NB4 (cell line): ENCODE data around the gene OSBPL1A.

Source experiments
- DNase-seq: peaks from one replicate; pipeline ENCODE4 v3.0.0; 2010; ENCODE audit warnings: low read depth
- H3K4me3 ChIP-seq: one replicate; pipeline ENCODE4 v1.5.1; 2011; ENCODE audit warnings: mild to moderate bottlenecking, low read depth, low read length, moderate library complexity
- CTCF ChIP-seq: IDR thresholded peaks from one replicate; pipeline ENCODE4 v1.5.1; 2012; ENCODE audit warnings: low read depth, low read length
- MAX ChIP-seq: IDR thresholded peaks from 2 replicates; pipeline ENCODE4 v1.6.1; 2011; ENCODE audit warnings: low read depth, low read length
- MYC ChIP-seq: IDR thresholded peaks from 2 replicates; pipeline ENCODE4 v1.6.1; 2011; ENCODE audit warnings: low read depth, low read length
- POLR2A ChIP-seq: IDR thresholded peaks from 2 replicates; pipeline ENCODE4 v1.6.1; 2011; ENCODE audit warnings: mild to moderate bottlenecking; ENCODE audit not compliant: insufficient read length; ENCODE audit errors: extremely low read depth

The OSBPL1A gene

GRCh38 chr18:24370120-24370519, 27.5 kb downstream of the OSBPL1A start:
- DNase-seq = no peak
- TF ChIP-seq POLR2A = no peak
- TF ChIP-seq MAX = no peak
- no peak for TF ChIP-seq CTCF
- no peak for TF ChIP-seq MYC
- no peak overlapping the region for H3K4me3 ChIP-seq

GRCh38 chr18:24369426-24369825, 28.2 kb downstream of the OSBPL1A start:
- TF ChIP-seq MAX (no peak), POLR2A (no peak), MYC (no peak), CTCF (no peak)
- H3K4me3 ChIP-seq = no peak overlapping the region
- DNase-seq = no peak

GRCh38 chr18:24368749-24369148, 28.9 kb downstream of the OSBPL1A start:
- TF ChIP-seq MYC (no peak), CTCF (no peak), MAX (no peak), POLR2A (no peak)
- DNase-seq = no peak
- H3K4me3 ChIP-seq = no peak overlapping the region

GRCh38 chr18:24366328-24366727, 31.3 kb downstream of the OSBPL1A start:
- TF ChIP-seq MAX = no peak
- TF ChIP-seq CTCF = no peak
- no peak for TF ChIP-seq POLR2A
- no peak for TF ChIP-seq MYC
- no peak overlapping the region for H3K4me3 ChIP-seq
- DNase-seq = no peak

- no peak for TF ChIP-seq MAX
- TF ChIP-seq POLR2A = no peak
- no peak for DNase-seq
- H3K4me3 ChIP-seq = no peak overlapping the region
Measured at GRCh38 chr18:24364177-24364576, 33.4 kb downstream of the OSBPL1A start.

- no peak overlapping the region for H3K4me3 ChIP-seq
- TF ChIP-seq POLR2A (no peak), MAX (no peak), CTCF (no peak), MYC (no peak)
- no peak for DNase-seq
Measured at GRCh38 chr18:24362757-24363156, 34.9 kb downstream of the OSBPL1A start.
